ENCODE data around the gene LVRN. TPM values are rescaled to one million over a fixed set of nuclear protein-coding genes. Genes with fewer than 3 reads are reported as not detected.
A peak's percentile ranks its signal among the peaks of the same experiment; 100 is the strongest.

Gene LVRN
- total and polyA plus RNA-seq, 2 donors (not counting 3 experiments of a cell fraction or from before 2014, with no cell fraction given), result 0.11 to 0.38 TPM

DNA sequence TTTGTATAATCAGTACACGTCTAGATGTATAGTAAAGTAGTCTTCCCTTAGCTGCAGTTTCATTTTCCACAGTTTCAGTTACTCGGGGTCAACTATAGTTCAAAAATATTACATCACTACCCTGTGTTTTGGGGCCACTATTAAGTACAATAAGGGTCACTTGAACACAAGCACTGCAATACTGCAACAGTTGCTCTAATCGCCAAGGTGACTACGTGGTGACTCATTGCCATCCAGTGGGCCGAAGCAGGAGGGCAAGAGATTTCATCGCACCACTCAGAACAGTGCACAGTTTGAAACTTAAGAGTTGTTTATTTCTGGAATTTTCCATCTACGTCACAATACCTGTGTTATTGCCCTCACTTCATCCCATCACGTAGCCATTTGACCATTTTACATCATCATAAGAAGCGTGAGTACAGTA is 69.8 kb downstream of the LVRN start, which contains the start of gene ARL14EPL:
Gene ARL14EPL (plus strand): TSS at position 379 of the 424 bp plus-strand sequence. CDS start 18,994 bp downstream, outside the sequence.
- Histone ChIP-seq H3K27ac (ENCODE audit: insufficient read depth, low read depth, low read length) (peak within 1 kb of the TSS; percentile 45), H3K9ac (replicated peaks; ENCODE audit: extremely low read depth, insufficient read depth, low read length) (peak within 1 kb of the TSS; percentile 63), H2AFZ (ENCODE audit: low read depth, low read length) (peak within 1 kb of the TSS; percentile 68), H3K9me1 (replicated peaks; ENCODE audit: control insufficient read depth, extremely low read depth, insufficient read depth, low read length) (no peaks in the 10 kb centered on the region), H3K79me2 (ENCODE audit: control insufficient read depth, insufficient read depth, low read length) (no peaks in the 10 kb centered on the region), H3K36me3 (ENCODE audit: control insufficient read depth in 2 of 2, extremely low read depth in 1 of 2, insufficient read depth in 2 of 2, low read length in 2 of 2) (no peaks in the 10 kb centered on the region), H3K27me3 (ENCODE audit: control insufficient read depth in 2 of 2, insufficient read depth in 2 of 2, low read length in 2 of 2) (no peaks in the 10 kb centered on the region), H4K20me1 (replicated peaks; ENCODE audit: control insufficient read depth, extremely low read depth, insufficient read depth, low read length) (no peaks in the 10 kb centered on the region), H3K4me1 (ENCODE audit: control insufficient read depth, extremely low read depth, insufficient read depth, low read length) (peaks cover 14% of the 10 kb centered on the region), H3K4me2 (ENCODE audit: insufficient read depth, low read length) (peak within 1 kb of the TSS; percentile 82), H3K4me3 (replicated peaks in 1 of 3; ENCODE audit: insufficient read depth in 1 of 3, low read depth in 1 of 3, low read length in 3 of 3) (peak within 1 kb of the TSS in 1 of 3 experiments; percentile 33), H3K9me3 (replicated peaks; ENCODE audit: control insufficient read depth, insufficient read depth, low read length) (no peaks in the 10 kb centered on the region)
- peak; percentile 98 for DNase-seq (ENCODE audit: low read depth, low spot score)
- FAIRE-seq, result peak; percentile 92
- dilution Hi-C loops (cut with MboI; ENCODE audit: extremely low pct_ligation_motif_present, low sequenced_read_pairs) (no loop called here), intact Hi-C loops (cut with micrococcal nuclease) (loop anchor here (1.0 to 5.0 kb wide), 6 partner anchors 53 to 405 kb away; partner anchors contain the start of genes AP3S1, ATG12, LVRN and TMED7)
- ChIA-PET POLR2A (no interaction called here), CTCF (interaction anchor here (0.7 to 3.1 kb wide), 18 partner anchors 10 to 723 kb away, joined by 3 to 34 read pairs (median 4); partner anchors contain the start of gene LVRN)
- TF ChIP-seq POLR2AphosphoS5 (IDR thresholded peaks at IDR 0.05; ENCODE audit: insufficient read depth, low read depth, low read length) (no peak), FOS (IDR thresholded peaks at IDR 0.05; ENCODE audit: borderline replicate concordance, insufficient read depth, low read length) (peak; percentile 91), MYC (IDR thresholded peaks at IDR 0.05; ENCODE audit: low read depth, low read length) (no peak), GATA2 (IDR thresholded peaks at IDR 0.05; ENCODE audit: insufficient read depth, insufficient read length, low read depth, low read length) (peak; percentile 62), JUN (IDR thresholded peaks at IDR 0.05; ENCODE audit: borderline replicate concordance, insufficient read depth, insufficient read length, low read depth) (peak; percentile 90), POLR2A (IDR thresholded peaks at IDR 0.05; ENCODE audit: low read depth, low read length) (no peak), EZH2 (IDR thresholded peaks at IDR 0.05; ENCODE audit: borderline replicate concordance, low read depth, low read length, severe bottlenecking) (no peak)
- TF ChIP-seq, protein P1, sequence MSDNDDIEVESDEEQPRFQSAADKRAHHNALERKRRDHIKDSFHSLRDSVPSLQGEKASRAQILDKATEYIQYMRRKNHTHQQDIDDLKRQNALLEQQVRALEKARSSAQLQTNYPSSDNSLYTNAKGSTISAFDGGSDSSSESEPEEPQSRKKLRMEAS (IDR thresholded peaks at IDR 0.05; ENCODE audit: insufficient read depth, insufficient read length), result no peak
- TF ChIP-seq, protein P2, sequence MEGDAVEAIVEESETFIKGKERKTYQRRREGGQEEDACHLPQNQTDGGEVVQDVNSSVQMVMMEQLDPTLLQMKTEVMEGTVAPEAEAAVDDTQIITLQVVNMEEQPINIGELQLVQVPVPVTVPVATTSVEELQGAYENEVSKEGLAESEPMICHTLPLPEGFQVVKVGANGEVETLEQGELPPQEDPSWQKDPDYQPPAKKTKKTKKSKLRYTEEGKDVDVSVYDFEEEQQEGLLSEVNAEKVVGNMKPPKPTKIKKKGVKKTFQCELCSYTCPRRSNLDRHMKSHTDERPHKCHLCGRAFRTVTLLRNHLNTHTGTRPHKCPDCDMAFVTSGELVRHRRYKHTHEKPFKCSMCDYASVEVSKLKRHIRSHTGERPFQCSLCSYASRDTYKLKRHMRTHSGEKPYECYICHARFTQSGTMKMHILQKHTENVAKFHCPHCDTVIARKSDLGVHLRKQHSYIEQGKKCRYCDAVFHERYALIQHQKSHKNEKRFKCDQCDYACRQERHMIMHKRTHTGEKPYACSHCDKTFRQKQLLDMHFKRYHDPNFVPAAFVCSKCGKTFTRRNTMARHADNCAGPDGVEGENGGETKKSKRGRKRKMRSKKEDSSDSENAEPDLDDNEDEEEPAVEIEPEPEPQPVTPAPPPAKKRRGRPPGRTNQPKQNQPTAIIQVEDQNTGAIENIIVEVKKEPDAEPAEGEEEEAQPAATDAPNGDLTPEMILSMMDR (IDR thresholded peaks at IDR 0.05; ENCODE audit: extremely low read depth in 1 of 2, insufficient read depth in 1 of 2, low read depth in 1 of 2, low read length in 2 of 2), result peak; percentile 34 to 49
- BruUV-seq (replicated peaks), result no TSS peak
